Measurements from ENCODE around the gene PSEN2.

PSEN2 gene

GRCh38 chr1:226886122-226886901, 15.9 kb downstream of the PSEN2 start:
- Mint-ChIP-seq H3K36me3 (ENCODE audit: low read depth) (peaks cover 86% of the 10 kb centered on the region), H3K4me3 (peak overlapping the region; percentile 18), H3K9me3 (no peaks in the 10 kb centered on the region), H3K4me1 (ENCODE audit: low read depth) (peaks cover 52% of the 10 kb centered on the region), H3K27ac (no peak overlapping the region), H3K27me3 (no peaks in the 10 kb centered on the region)
- intact Hi-C loops (cut with micrococcal nuclease) = no loop called here

DNA sequence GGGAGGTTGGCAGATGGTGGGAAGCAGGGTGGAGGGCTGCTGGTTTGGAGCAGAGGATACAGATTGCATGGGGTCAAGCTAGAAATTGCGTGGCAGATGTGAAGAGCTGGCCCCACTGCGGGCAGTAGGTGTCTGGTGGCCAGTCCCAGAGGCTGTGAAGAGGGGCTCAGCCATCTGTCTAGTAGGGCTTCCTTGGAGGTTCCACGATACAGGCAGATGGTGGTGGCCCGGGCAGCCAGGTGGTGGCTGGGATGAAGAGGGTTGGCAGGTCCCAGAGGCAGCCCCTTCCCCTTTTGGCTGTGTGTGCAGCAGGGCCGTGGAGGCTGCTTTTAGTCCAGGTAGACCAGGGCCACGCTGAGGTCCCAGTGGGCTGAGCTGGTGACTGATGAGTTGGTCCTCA, 16.6 kb downstream of the PSEN2 start:
- no peaks in the 10 kb centered on the region for H3K27me3 Mint-ChIP-seq
- peaks cover 54% of the 10 kb centered on the region for H3K4me1 Mint-ChIP-seq (ENCODE audit: low read depth)
- H3K4me3 Mint-ChIP-seq = no peak overlapping the region
- H3K9me3 Mint-ChIP-seq = no peaks in the 10 kb centered on the region
- no peak overlapping the region for H3K27ac Mint-ChIP-seq
- intact Hi-C loops (cut with micrococcal nuclease) = no loop called here
- peaks cover 86% of the 10 kb centered on the region for H3K36me3 Mint-ChIP-seq (ENCODE audit: low read depth)

DNA sequence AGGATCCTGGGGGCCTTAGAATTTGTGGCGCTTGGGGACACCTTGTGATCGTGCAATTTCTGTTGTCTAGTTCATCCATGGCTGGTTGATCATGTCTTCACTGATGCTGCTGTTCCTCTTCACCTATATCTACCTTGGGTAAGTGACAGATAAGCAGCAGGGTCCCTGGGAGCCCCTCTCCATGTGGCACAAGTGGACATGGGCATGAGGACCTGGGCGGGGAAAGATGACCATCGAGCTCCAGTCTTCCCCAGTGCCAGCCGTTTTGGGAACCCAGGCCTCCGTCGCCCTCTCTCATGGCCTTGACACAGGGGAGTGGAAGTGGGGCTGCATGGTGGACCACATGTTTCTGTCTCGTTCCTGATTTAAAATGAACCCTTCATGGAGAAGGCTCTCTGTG, 17.6 kb downstream of the PSEN2 start:
- Mint-ChIP-seq H3K4me1 (ENCODE audit: low read depth) (peaks cover 50% of the 10 kb centered on the region), H3K27me3 (no peaks in the 10 kb centered on the region), H3K36me3 (ENCODE audit: low read depth) (peaks cover 86% of the 10 kb centered on the region), H3K4me3 (no peak overlapping the region), H3K9me3 (no peaks in the 10 kb centered on the region), H3K27ac (no peak overlapping the region)
- intact Hi-C loops (cut with micrococcal nuclease) = no loop called here

GRCh38 chr1:226888816-226889215, 18.4 kb downstream of the PSEN2 start:
- peaks cover 42% of the 10 kb centered on the region for H3K4me1 Mint-ChIP-seq (ENCODE audit: low read depth)
- no peak overlapping the region for H3K4me3 Mint-ChIP-seq
- peaks cover 85% of the 10 kb centered on the region for H3K36me3 Mint-ChIP-seq (ENCODE audit: low read depth)
- intact Hi-C loops (cut with micrococcal nuclease) = no loop called here
- H3K27ac Mint-ChIP-seq = no peak overlapping the region
- no peaks in the 10 kb centered on the region for H3K9me3 Mint-ChIP-seq
- H3K27me3 Mint-ChIP-seq = no peaks in the 10 kb centered on the region

DNA sequence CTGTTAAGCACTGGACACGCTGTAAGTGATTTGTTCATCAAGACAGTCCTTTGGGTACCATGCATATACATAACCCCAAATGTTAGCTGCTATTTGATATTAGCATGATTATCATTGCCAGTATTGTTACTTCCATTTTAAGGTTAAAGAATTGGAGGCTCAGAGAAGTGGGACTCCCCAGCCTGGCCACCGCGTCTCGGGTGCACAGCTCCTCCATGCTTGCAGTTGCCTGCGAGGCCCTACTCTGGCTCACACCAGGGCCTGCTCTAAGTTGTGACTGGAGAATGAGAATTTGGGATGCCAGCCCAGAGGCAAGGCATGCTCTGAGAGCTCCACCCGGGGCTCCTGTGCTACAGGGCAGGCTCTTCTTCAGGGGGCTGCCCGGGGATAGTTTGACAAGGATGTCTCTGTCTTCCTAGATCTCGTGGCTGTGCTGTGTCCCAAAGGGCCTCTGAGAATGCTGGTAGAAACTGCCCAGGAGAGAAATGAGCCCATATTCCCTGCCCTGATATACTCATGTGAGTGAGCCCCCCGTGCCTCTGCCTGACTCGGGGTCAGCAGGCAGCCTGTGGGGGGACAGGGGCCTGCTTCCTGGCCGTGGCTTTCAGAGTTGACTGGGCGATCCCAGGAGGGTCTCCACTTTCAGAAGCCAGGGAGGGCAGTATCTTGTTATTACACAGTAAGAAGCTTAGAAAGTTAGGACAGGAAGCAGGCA, 19.4 kb downstream of the PSEN2 start:
- H3K9me3 Mint-ChIP-seq = no peaks in the 10 kb centered on the region
- H3K27ac Mint-ChIP-seq = no peak overlapping the region
- H3K27me3 Mint-ChIP-seq = no peaks in the 10 kb centered on the region

GRCh38 chr1:226890331-226891108, 20.1 kb downstream of the PSEN2 start:
- intact Hi-C loops (cut with micrococcal nuclease) = no loop called here
- H3K27ac Mint-ChIP-seq = no peak overlapping the region
- no peaks in the 10 kb centered on the region for H3K27me3 Mint-ChIP-seq
- peaks cover 26% of the 10 kb centered on the region for H3K4me1 Mint-ChIP-seq (ENCODE audit: low read depth)
- H3K9me3 Mint-ChIP-seq = no peaks in the 10 kb centered on the region
- H3K4me3 Mint-ChIP-seq = no peak overlapping the region
- H3K36me3 Mint-ChIP-seq (ENCODE audit: low read depth) = peaks cover 92% of the 10 kb centered on the region

More for the DNA sequence above, 19.4 kb downstream of the PSEN2 start:
- Mint-ChIP-seq H3K36me3 (ENCODE audit: low read depth) (peaks cover 89% of the 10 kb centered on the region), H3K4me1 (ENCODE audit: low read depth) (peaks cover 34% of the 10 kb centered on the region), H3K4me3 (no peak overlapping the region)
- intact Hi-C loops (cut with micrococcal nuclease) = no loop called here

- intact Hi-C loops (cut with micrococcal nuclease) = no loop called here
- Mint-ChIP-seq H3K27me3 (no peaks in the 10 kb centered on the region), H3K36me3 (ENCODE audit: low read depth) (peaks cover 90% of the 10 kb centered on the region), H3K9me3 (no peaks in the 10 kb centered on the region), H3K4me1 (ENCODE audit: low read depth) (peaks cover 18% of the 10 kb centered on the region), H3K27ac (no peak overlapping the region), H3K4me3 (no peak overlapping the region)
Observed at GRCh38 chr1:226891346-226891745, 20.9 kb downstream of the PSEN2 start.

- Mint-ChIP-seq H3K27me3 (no peaks in the 10 kb centered on the region), H3K4me1 (ENCODE audit: low read depth) (peaks cover 13% of the 10 kb centered on the region), H3K36me3 (ENCODE audit: low read depth) (peaks cover 90% of the 10 kb centered on the region), H3K9me3 (no peaks in the 10 kb centered on the region), H3K4me3 (no peak overlapping the region), H3K27ac (peak overlapping the region; percentile 7)
- intact Hi-C loops (cut with micrococcal nuclease) = no loop called here
Observed at GRCh38 chr1:226891846-226892523, 21.6 kb downstream of the PSEN2 start.

DNA sequence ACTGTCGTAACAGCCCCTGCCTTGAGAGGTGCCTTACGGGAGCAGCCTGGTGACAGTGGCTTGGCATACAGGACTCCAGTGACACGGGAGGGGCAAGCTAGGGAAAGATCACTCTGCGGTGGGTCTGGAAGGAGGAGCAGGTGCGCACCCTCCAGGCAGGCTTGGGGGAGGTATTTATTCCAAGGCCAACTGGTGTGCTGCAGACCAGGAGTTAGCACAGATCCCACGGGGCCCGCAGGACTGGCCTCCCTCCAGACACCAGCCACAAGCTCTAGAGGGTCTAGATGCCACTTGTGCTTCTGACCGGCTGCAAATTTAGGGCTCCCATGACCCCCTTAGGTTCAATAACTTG, 22.1 kb downstream of the PSEN2 start:
- Mint-ChIP-seq H3K36me3 (ENCODE audit: low read depth) (peaks cover 94% of the 10 kb centered on the region), H3K27ac (peak overlapping the region; percentile 7), H3K4me3 (no peak overlapping the region), H3K4me1 (ENCODE audit: low read depth) (peaks cover 13% of the 10 kb centered on the region), H3K9me3 (no peaks in the 10 kb centered on the region), H3K27me3 (no peaks in the 10 kb centered on the region)
- intact Hi-C loops (cut with micrococcal nuclease) = no loop called here

GRCh38 chr1:226893936-226894335, 23.5 kb downstream of the PSEN2 start:
- intact Hi-C loops (cut with micrococcal nuclease) = no loop called here
- no peak overlapping the region for H3K4me3 Mint-ChIP-seq
- H3K27ac Mint-ChIP-seq = no peak overlapping the region
- peaks cover 85% of the 10 kb centered on the region for H3K36me3 Mint-ChIP-seq (ENCODE audit: low read depth)
- no peaks in the 10 kb centered on the region for H3K9me3 Mint-ChIP-seq
- H3K4me1 Mint-ChIP-seq (ENCODE audit: low read depth) = peaks cover 13% of the 10 kb centered on the region
- H3K27me3 Mint-ChIP-seq = no peaks in the 10 kb centered on the region

GRCh38 chr1:226894826-226895225, 24.4 kb downstream of the PSEN2 start:
- H3K4me1 Mint-ChIP-seq (ENCODE audit: low read depth) = peaks cover 13% of the 10 kb centered on the region
- peaks cover 85% of the 10 kb centered on the region for H3K36me3 Mint-ChIP-seq (ENCODE audit: low read depth)
- H3K4me3 Mint-ChIP-seq = no peak overlapping the region
- intact Hi-C loops (cut with micrococcal nuclease) = no loop called here
- no peaks in the 10 kb centered on the region for H3K9me3 Mint-ChIP-seq
- H3K27ac Mint-ChIP-seq = no peak overlapping the region
- H3K27me3 Mint-ChIP-seq = no peaks in the 10 kb centered on the region

GRCh38 chr1:226895644-226896043, 25.2 kb downstream of the PSEN2 start:
- Mint-ChIP-seq H3K27ac (no peak overlapping the region), H3K36me3 (ENCODE audit: low read depth) (peaks cover 84% of the 10 kb centered on the region), H3K4me1 (ENCODE audit: low read depth) (peaks cover 13% of the 10 kb centered on the region), H3K4me3 (no peak overlapping the region), H3K9me3 (no peaks in the 10 kb centered on the region), H3K27me3 (no peaks in the 10 kb centered on the region)
- intact Hi-C loops (cut with micrococcal nuclease) = no loop called here

- Mint-ChIP-seq H3K36me3 (ENCODE audit: low read depth) (peaks cover 66% of the 10 kb centered on the region), H3K27me3 (no peaks in the 10 kb centered on the region), H3K4me1 (ENCODE audit: low read depth) (no peaks in the 10 kb centered on the region), H3K27ac (no peak overlapping the region), H3K9me3 (no peaks in the 10 kb centered on the region), H3K4me3 (no peak overlapping the region)
- intact Hi-C loops (cut with micrococcal nuclease) = no loop called here
Observed at GRCh38 chr1:226898246-226898645, 27.8 kb downstream of the PSEN2 start.

DNA sequence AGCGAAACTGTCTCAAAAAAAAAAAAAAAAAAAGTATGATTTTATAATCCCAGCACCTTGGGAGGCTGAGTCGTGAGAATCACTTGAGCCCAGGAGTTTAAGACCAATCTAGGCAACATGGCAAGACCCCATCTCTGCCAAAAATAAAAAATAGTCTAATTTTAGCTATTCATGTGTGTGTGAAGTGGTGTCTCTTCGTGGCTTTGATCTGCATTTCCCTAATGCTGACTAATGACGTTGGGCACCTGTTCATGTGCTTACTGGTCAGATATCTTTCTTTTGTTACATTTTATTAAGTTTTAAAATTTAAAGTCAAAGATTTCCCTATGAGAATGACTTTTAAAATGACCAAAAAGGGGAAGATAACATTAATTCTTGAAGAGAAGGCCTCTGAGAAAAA, 31.0 kb downstream of the PSEN2 start:
- Mint-ChIP-seq H3K4me3 (no peak overlapping the region), H3K9me3 (no peaks in the 10 kb centered on the region), H3K27me3 (no peaks in the 10 kb centered on the region), H3K36me3 (ENCODE audit: low read depth) (peaks cover 51% of the 10 kb centered on the region), H3K4me1 (ENCODE audit: low read depth) (no peaks in the 10 kb centered on the region), H3K27ac (no peak overlapping the region)
- intact Hi-C loops (cut with micrococcal nuclease) = no loop called here
